Hepatocyte (in vitro differentiated cells): Measurements from ENCODE around the gene TK2. TPM values are rescaled to one million over a fixed set of nuclear protein-coding genes. Genes with fewer than 3 reads are reported as not detected.

Experiments
- DNase-seq: peaks from one replicate; pipeline ENCODE4 v3.0.0-alpha.2; 2016; ENCODE audit warnings: low spot score
- H2AFZ ChIP-seq: fragments of 200-600 bp; sonication (generic); 2 replicates; pipeline ENCODE4 v1.6.0; 2016; ENCODE audit warnings: antibody characterized with exemption, mild to moderate bottlenecking
- H3K27ac ChIP-seq: fragments of 200-600 bp; sonication (generic); 2 replicates; pipeline ENCODE4 v1.5.1; 2016; ENCODE audit warnings: mild to moderate bottlenecking
- H3K27me3 ChIP-seq: fragments of 200-600 bp; sonication (generic); 2 replicates; pipeline ENCODE4 v1.6.1; 2016
- H3K36me3 ChIP-seq: fragments of 200-600 bp; sonication (generic); replicated peaks from 2 replicates; pipeline ENCODE4 v1.5.1; 2016; ENCODE audit warnings: low read depth; ENCODE audit not compliant: insufficient read depth
- H3K4me1 ChIP-seq: fragments of 200-600 bp; sonication (generic); 2 replicates; pipeline ENCODE4 v1.5.1; 2016; ENCODE audit warnings: mild to moderate bottlenecking, moderate library complexity; ENCODE audit not compliant: insufficient read depth
- H3K4me2 ChIP-seq: fragments of 200-600 bp; sonication (generic); 2 replicates; pipeline ENCODE4 v1.6.0; 2016
- H3K4me3 ChIP-seq: fragments of 200-600 bp; sonication (generic); 2 replicates; pipeline ENCODE4 v1.5.1; 2016; ENCODE audit warnings: mild to moderate bottlenecking
- H3K79me2 ChIP-seq: fragments of 200-600 bp; sonication (generic); 2 replicates; pipeline ENCODE4 v1.6.0; 2017; ENCODE audit warnings: mild to moderate bottlenecking
- H3K9me2 ChIP-seq: fragments of 200-600 bp; sonication (generic); replicated peaks from 2 replicates; pipeline ENCODE4 v1.6.0; 2017; ENCODE audit warnings: mild to moderate bottlenecking; ENCODE audit not compliant: insufficient read depth
- H3K9me3 ChIP-seq: fragments of 200-600 bp; sonication (generic); 2 replicates; pipeline ENCODE4 v1.5.1; 2016; ENCODE audit warnings: low read depth, mild to moderate bottlenecking
- H4K20me1 ChIP-seq: fragments of 200-600 bp; sonication (generic); 2 replicates; pipeline ENCODE4 v1.6.0; 2016; ENCODE audit warnings: mild to moderate bottlenecking; ENCODE audit not compliant: insufficient read depth, poor library complexity, severe bottlenecking
- CTCF ChIP-seq: fragments of 200-600 bp; sonication (generic); IDR thresholded peaks from 2 replicates; pipeline ENCODE4 v1.5.1; 2016; ENCODE audit warnings: antibody characterized with exemption, mild to moderate bottlenecking; ENCODE audit not compliant: poor library complexity
- EZH2 ChIP-seq: fragments of 200-600 bp; sonication (generic); IDR thresholded peaks from 2 replicates; pipeline ENCODE4 v1.6.1; 2016; ENCODE audit warnings: antibody characterized with exemption, mild to moderate bottlenecking, borderline replicate concordance
- EZH2phosphoT487 ChIP-seq: fragments of 200-600 bp; sonication (generic); IDR thresholded peaks from one replicate; pipeline ENCODE4 v1.6.1; 2018; ENCODE audit warnings: antibody characterized with exemption, mild to moderate bottlenecking, low read depth, moderate library complexity; ENCODE audit not compliant: unreplicated experiment, severe bottlenecking
- WGBS: methylation state at CpG from one replicate; pipeline ENCODE4 v1.1.6; 2016; ENCODE audit warnings: low lambda C conversion rate; ENCODE audit errors: missing lambda C conversion rate; 5-methylcytosine and 5-hydroxymethylcytosine counted together
- polyA plus RNA-seq: library from polyadenylated mRNA; unstranded; fragments of >200 nt; fragmentation: Nextera tagmentation; extraction: Ambion mirVana; gene quantifications from 2 replicates; pipeline ENCODE4 v1.2.1, GENCODE V29; 2016
- total RNA-seq: library from RNA; depleted of rRNA; stranded (reverse); fragments of >200 nt; gene quantifications from 2 replicates; pipeline ENCODE4 v1.2.3, GENCODE V29; 2014

The TK2 gene
- total and polyA plus RNA-seq, 2 experiments from 2014 or later, result 10.1 to 14.3 TPM

GRCh38 chr16:66542396-66542795 lies 7.5 kb downstream of the TK2 start:
- H3K4me3 ChIP-seq, result no peak overlapping the region
- no peaks in the 10 kb centered on the region for H3K36me3 ChIP-seq
- no peak overlapping the region for H3K4me2 ChIP-seq
- WGBS, result 81% methylated on average over 3 of the region's 3 CpGs
- H3K79me2 ChIP-seq, result no peaks in the 10 kb centered on the region
- no peaks in the 10 kb centered on the region for H3K9me2 ChIP-seq
- H2AFZ ChIP-seq, result no peak overlapping the region
- no peak overlapping the region for H3K27ac ChIP-seq
- no peaks in the 10 kb centered on the region for H3K9me3 ChIP-seq
- no peaks in the 10 kb centered on the region for H3K4me1 ChIP-seq
- no peak for DNase-seq
- no peaks in the 10 kb centered on the region for H3K27me3 ChIP-seq
- TF ChIP-seq CTCF (no peak), EZH2 (no peak), EZH2phosphoT487 (no peak)
- H4K20me1 ChIP-seq, result no peaks in the 10 kb centered on the region

DNA sequence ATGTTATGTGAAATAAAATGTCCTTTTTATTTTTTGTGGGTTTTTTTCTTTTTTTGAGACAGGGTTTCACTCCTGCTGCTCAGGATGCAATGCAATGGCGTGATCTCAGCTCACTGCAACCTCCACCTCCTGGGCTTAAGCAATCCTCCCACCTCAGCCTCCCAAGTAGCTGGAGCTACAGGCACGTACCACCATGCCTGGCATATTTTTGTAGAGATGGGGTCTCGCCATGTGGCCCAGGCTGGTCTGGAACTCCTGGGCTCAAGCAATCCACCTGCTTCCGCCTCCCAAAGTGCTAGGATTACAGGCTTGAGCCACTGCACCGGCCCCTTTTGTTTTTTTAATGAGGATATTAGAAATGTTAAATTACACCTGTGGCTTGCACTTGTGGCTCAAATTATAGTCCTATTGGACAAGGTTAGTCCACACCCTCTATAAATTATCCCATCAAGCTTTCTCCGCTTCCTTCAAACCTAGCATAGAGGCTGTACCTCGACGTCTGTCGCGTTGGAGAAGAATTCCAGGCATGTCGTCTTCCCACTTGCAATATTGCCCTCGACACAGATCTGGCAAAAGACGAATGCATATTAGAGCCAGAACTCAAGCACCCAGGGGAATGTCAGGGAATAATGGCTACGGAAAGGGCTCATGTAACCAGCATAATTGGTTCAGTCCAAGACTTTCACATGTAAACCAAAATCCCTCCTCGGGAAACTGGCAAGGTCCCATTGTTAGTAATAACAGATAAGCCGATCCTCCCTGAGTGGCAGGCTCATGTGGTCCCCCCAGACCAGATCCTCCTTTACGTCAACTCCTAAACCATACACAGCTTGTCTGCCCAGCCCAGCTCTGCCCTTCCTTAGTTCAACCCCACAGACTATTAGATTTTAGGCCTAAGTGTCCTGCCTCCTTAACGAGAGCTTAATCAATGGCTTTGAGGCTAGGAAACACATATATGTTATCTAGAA lies 8.2 kb downstream of the TK2 start:
- DNase-seq, result no peak
- no peak for TF ChIP-seq CTCF
- TF ChIP-seq EZH2, result no peak
- no peak for TF ChIP-seq EZH2phosphoT487
- H3K9me3 ChIP-seq, result no peaks in the 10 kb centered on the region
- H3K4me2 ChIP-seq, result no peak overlapping the region
- H3K9me2 ChIP-seq, result no peaks in the 10 kb centered on the region
- no peak overlapping the region for H3K27ac ChIP-seq
- no peaks in the 10 kb centered on the region for H3K4me1 ChIP-seq
- H4K20me1 ChIP-seq, result no peaks in the 10 kb centered on the region
- no peaks in the 10 kb centered on the region for H3K27me3 ChIP-seq
- 75% methylated on average over 18 of the region's 18 CpGs for WGBS
- no peak overlapping the region for H2AFZ ChIP-seq
- H3K79me2 ChIP-seq, result no peaks in the 10 kb centered on the region
- no peaks in the 10 kb centered on the region for H3K36me3 ChIP-seq
- H3K4me3 ChIP-seq, result no peak overlapping the region

DNA sequence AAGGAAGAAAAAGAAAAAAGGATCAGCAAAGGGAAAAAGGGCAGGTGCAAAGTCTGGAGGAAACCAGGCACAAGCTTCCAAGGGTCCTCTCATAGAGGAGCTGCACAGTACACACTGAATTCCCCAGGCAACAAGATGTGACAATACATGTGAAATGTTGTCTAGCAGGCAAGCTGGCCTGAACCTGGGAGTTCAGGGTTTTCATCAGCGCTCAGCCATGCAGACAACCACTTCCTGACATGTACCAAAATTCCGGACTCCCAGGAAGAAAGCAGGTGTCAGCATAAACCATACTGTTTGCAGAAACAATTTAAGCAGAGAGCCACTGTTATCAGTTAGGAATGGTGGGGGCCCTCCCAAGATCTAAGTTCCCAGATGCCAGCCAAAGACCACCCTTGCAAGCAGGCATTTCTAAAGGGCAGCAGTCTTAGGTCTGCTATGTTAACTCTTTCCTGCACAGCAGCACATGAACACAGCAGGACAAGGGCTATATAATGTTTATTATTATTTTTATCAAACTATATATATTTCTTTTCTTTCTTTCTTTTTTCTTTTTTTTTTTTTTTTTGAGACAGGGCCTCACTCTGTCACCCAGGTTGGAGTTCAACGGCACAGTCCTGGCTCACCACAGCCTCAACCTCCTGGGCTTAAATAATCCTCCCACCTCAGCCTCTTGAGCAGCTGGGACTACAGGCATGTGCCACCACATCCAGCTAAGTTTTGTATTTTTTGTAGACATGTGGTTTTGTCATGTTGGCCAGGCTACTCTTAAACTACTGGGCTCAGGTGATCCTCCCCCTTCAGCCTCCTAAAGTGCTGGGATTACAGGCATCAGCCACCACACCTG lies 10.1 kb downstream of the TK2 start:
- Histone ChIP-seq H3K27ac (peak overlapping the region; percentile 83), H3K27me3 (no peaks in the 10 kb centered on the region), H3K4me2 (no peak overlapping the region), H4K20me1 (no peaks in the 10 kb centered on the region), H3K79me2 (no peaks in the 10 kb centered on the region), H3K9me3 (no peaks in the 10 kb centered on the region), H3K36me3 (no peaks in the 10 kb centered on the region), H3K4me3 (no peak overlapping the region), H3K4me1 (no peaks in the 10 kb centered on the region), H3K9me2 (no peaks in the 10 kb centered on the region), H2AFZ (no peak overlapping the region)
- WGBS, result 94% methylated on average over 3 of the region's 3 CpGs
- DNase-seq, result peak; percentile 26
- TF ChIP-seq EZH2 (no peak), EZH2phosphoT487 (no peak), CTCF (no peak)
